H9 (cell line): ENCODE data around the gene GOLGA3. TPM values are rescaled to one million over a fixed set of nuclear protein-coding genes. Genes with fewer than 3 reads are reported as not detected.
A peak's percentile ranks its signal among the peaks of the same experiment; 100 is the strongest.

Source experiments
- DNase-seq: peaks from one replicate; pipeline ENCODE4 v3.0.0-alpha.2; 2017
- H2AFZ ChIP-seq: one replicate; pipeline ENCODE4 v1.6.1; 2013; ENCODE audit warnings: mild to moderate bottlenecking, low read length, control low read depth, moderate library complexity
- H2AK5ac ChIP-seq: 2 replicates; pipeline ENCODE4 v1.6.1; 2013; ENCODE audit warnings: low read length, control low read depth, mixed read lengths; ENCODE audit not compliant: insufficient read length
- H2BK120ac ChIP-seq: one replicate; pipeline ENCODE4 v1.6.1; 2013; ENCODE audit warnings: low read depth, mild to moderate bottlenecking, low read length, control low read depth, inconsistent platforms; ENCODE audit not compliant: poor library complexity, severe bottlenecking
- H2BK12ac ChIP-seq: 2 replicates; pipeline ENCODE4 v1.6.1; 2013; ENCODE audit warnings: low read length, control low read depth, mixed read lengths, low read depth; ENCODE audit not compliant: insufficient read length
- H2BK15ac ChIP-seq: 2 replicates; pipeline ENCODE4 v1.6.1; 2013; ENCODE audit warnings: low read depth, low read length, control low read depth
- H2BK20ac ChIP-seq: one replicate; pipeline ENCODE4 v1.6.1; 2013; ENCODE audit warnings: low read depth, mild to moderate bottlenecking, low read length, control low read depth, inconsistent platforms; ENCODE audit not compliant: poor library complexity, severe bottlenecking
- H2BK5ac ChIP-seq: 2 replicates; pipeline ENCODE4 v1.6.1; 2013; ENCODE audit warnings: low read length, control low read depth, mixed read lengths; ENCODE audit not compliant: insufficient read length
- H3K14ac ChIP-seq: 2 replicates; pipeline ENCODE4 v1.6.1; 2013; ENCODE audit warnings: low read length, control low read depth; ENCODE audit not compliant: insufficient read depth
- H3K18ac ChIP-seq: 2 replicates; pipeline ENCODE4 v1.6.1; 2013; ENCODE audit warnings: low read depth, mild to moderate bottlenecking, mixed read lengths, low read length, control low read depth; ENCODE audit not compliant: insufficient read length
- H3K23ac ChIP-seq: 2 replicates; pipeline ENCODE4 v1.6.1; 2013; ENCODE audit warnings: low read length, control low read depth, mixed read lengths, low read depth; ENCODE audit not compliant: insufficient read length
- H3K23me2 ChIP-seq: 2 replicates; pipeline ENCODE4 v1.6.1; 2013; ENCODE audit warnings: low read depth, mild to moderate bottlenecking, mixed read lengths, low read length, control low read depth; ENCODE audit not compliant: insufficient read length, poor library complexity, severe bottlenecking
- H3K27ac ChIP-seq: 2 replicates; pipeline ENCODE4 v1.5.1; 2013; ENCODE audit warnings: low read length, control low read depth, mixed read lengths, low read depth; ENCODE audit not compliant: insufficient read length
- H3K27me3 ChIP-seq: 2 replicates; pipeline ENCODE4 v1.6.1; 2013; ENCODE audit warnings: low read length, control low read depth, inconsistent platforms; ENCODE audit not compliant: insufficient read depth
- H3K4ac ChIP-seq: 2 replicates; pipeline ENCODE4 v1.6.1; 2013; ENCODE audit warnings: low read depth, mild to moderate bottlenecking, control low read depth, inconsistent platforms, low read length, moderate library complexity
- H3K4me1 ChIP-seq: 2 replicates; pipeline ENCODE4 v1.6.1; 2013; ENCODE audit warnings: low read length, control low read depth, inconsistent platforms; ENCODE audit not compliant: insufficient read depth
- H3K4me2 ChIP-seq: 2 replicates; pipeline ENCODE4 v1.6.1; 2013; ENCODE audit warnings: low read length, control low read depth, mixed read lengths; ENCODE audit not compliant: insufficient read length, insufficient read depth
- H3K56ac ChIP-seq: 2 replicates; pipeline ENCODE4 v1.6.1; 2013; ENCODE audit warnings: low read depth, mild to moderate bottlenecking, mixed read lengths, low read length, control low read depth; ENCODE audit not compliant: insufficient read length
- H3K79me1 ChIP-seq: 2 replicates; pipeline ENCODE4 v1.6.1; 2013; ENCODE audit warnings: low read depth, mild to moderate bottlenecking, moderate library complexity, low read length, control low read depth, inconsistent platforms; ENCODE audit not compliant: insufficient read depth, poor library complexity, severe bottlenecking
- H3K79me2 ChIP-seq: 2 replicates; pipeline ENCODE4 v1.6.1; 2013; ENCODE audit warnings: low read length, control low read depth, inconsistent platforms; ENCODE audit not compliant: insufficient read depth
- H3K9ac ChIP-seq: 2 replicates; pipeline ENCODE4 v1.6.1; 2013; ENCODE audit warnings: low read length, control low read depth, mixed read lengths; ENCODE audit not compliant: insufficient read length; ENCODE audit errors: extremely low read depth
- H3K9me3 ChIP-seq: one replicate; pipeline ENCODE4 v1.6.1; 2013; ENCODE audit warnings: low read depth, low read length, inconsistent platforms; ENCODE audit not compliant: control insufficient read depth
- H3T11ph ChIP-seq: one replicate; pipeline ENCODE4 v1.6.1; 2013; ENCODE audit warnings: mild to moderate bottlenecking, low read length, control low read depth, inconsistent platforms
- H4K20me1 ChIP-seq: one replicate; pipeline ENCODE4 v1.6.1; 2013; ENCODE audit not compliant: control insufficient read depth, insufficient read length, insufficient read depth
- H4K5ac ChIP-seq: 2 replicates; pipeline ENCODE4 v1.6.1; 2013; ENCODE audit warnings: low read depth, mild to moderate bottlenecking, mixed read lengths, low read length, control low read depth; ENCODE audit not compliant: insufficient read length
- H4K8ac ChIP-seq: replicated peaks from 2 replicates; pipeline ENCODE4 v1.6.1; 2013; ENCODE audit warnings: low read length, control low read depth, mixed read lengths, low read depth; ENCODE audit not compliant: insufficient read length
- H4K91ac ChIP-seq: 2 replicates; pipeline ENCODE4 v1.6.1; 2013; ENCODE audit warnings: low read depth, mild to moderate bottlenecking, moderate library complexity, mixed read lengths, low read length, control low read depth; ENCODE audit not compliant: insufficient read length
- H3K27ac Mint-ChIP-seq, 3 experiments: 2 replicates in 2 of 3; 3 replicates in 1 of 3; pipeline ENCODE4 v1.8.0; 2020 to 2021; ENCODE audit warnings: mixed read lengths in 3 of 3, mild to moderate bottlenecking in 1 of 3, moderate library complexity in 1 of 3
- H3K27me3 Mint-ChIP-seq: 2 replicates; pipeline ENCODE4 v1.8.0; 2021; ENCODE audit warnings: low read depth, mild to moderate bottlenecking, moderate library complexity, mixed read lengths
- H3K36me3 Mint-ChIP-seq, 3 experiments: 2 replicates in 2 of 3; 3 replicates in 1 of 3; pipeline ENCODE4 v1.8.0; 2020 to 2021; ENCODE audit warnings: low read depth in 3 of 3, mixed read lengths in 3 of 3; ENCODE audit not compliant: insufficient read depth in 1 of 3
- H3K4me1 Mint-ChIP-seq, 2 experiments: 2 replicates each; pipeline ENCODE4 v1.8.0; 2020; ENCODE audit warnings: mixed read lengths in 2 of 2
- H3K4me3 Mint-ChIP-seq, 2 experiments: 2 replicates in 1 of 2; 3 replicates in 1 of 2; pipeline ENCODE4 v1.8.0; 2020 to 2021; ENCODE audit warnings: mild to moderate bottlenecking in 2 of 2, mixed read lengths in 2 of 2, moderate library complexity in 1 of 2
- H3K9me3 Mint-ChIP-seq, 2 experiments: 2 replicates in 1 of 2; 3 replicates in 1 of 2; pipeline ENCODE4 v1.8.0; 2020; ENCODE audit warnings: mild to moderate bottlenecking in 2 of 2, mixed read lengths in 2 of 2, moderate library complexity in 1 of 2
- CTCF ChIP-seq: fragments of 200-600 bp; sonication (generic); conservative IDR thresholded peaks from 3 replicates; pipeline ENCODE4 v1.8.0; 2021; ENCODE audit warnings: antibody characterized with exemption, mild to moderate bottlenecking
- WGBS: extraction: QIAGEN DNeasy Blood & Tissue Kit; methylation state at CpG from one replicate; pipeline ENCODE4 v1.1.7; 2013; ENCODE audit warnings: missing lambda C conversion rate, low lambda C conversion rate, mixed read lengths; ENCODE audit not compliant: insufficient read length; ENCODE audit errors: extremely low coverage; 5-methylcytosine and 5-hydroxymethylcytosine counted together
- total RNA-seq: library from RNA; stranded (reverse); gene quantifications from 2 replicates; pipeline ENCODE4 v1.2.1, GENCODE V29; 2021

Gene GOLGA3
- total RNA-seq, 1 experiment from 2014 or later, result 40.1 TPM

- Histone ChIP-seq H3K9me3 (no peaks in the 10 kb centered on the region), H3K79me1 (peaks cover 12% of the 10 kb centered on the region), H3K79me2 (peaks cover 6% of the 10 kb centered on the region; the same call in 1 of the 2 replicates), H3K9ac (peak overlapping the region; percentile 40), H3T11ph (no peak overlapping the region), H4K8ac (no peak overlapping the region), H2AFZ (no peak overlapping the region), H4K20me1 (no peaks in the 10 kb centered on the region), H2AK5ac (no peak overlapping the region), H3K14ac (no peak overlapping the region), H4K91ac (no peak overlapping the region), H3K27me3 (no peaks in the 10 kb centered on the region), H2BK12ac (no peak overlapping the region), H2BK120ac (no peak overlapping the region), H3K4me2 (peak overlapping the region; percentile 63), H2BK15ac (no peak overlapping the region), H3K4ac (no peak overlapping the region), H3K4me1 (no peaks in the 10 kb centered on the region), H3K56ac (no peak overlapping the region), H4K5ac (no peak overlapping the region), H2BK20ac (no peak overlapping the region), H3K27ac (no peak overlapping the region), H3K23me2 (peaks cover 11% of the 10 kb centered on the region), H3K23ac (no peak overlapping the region), H3K18ac (no peak overlapping the region), H2BK5ac (no peak overlapping the region)
- Mint-ChIP-seq H3K27me3 (no peaks in the 10 kb centered on the region; the same call in 1 of the 2 replicates), H3K27ac (peak overlapping the region in 2 of 3 experiments; percentile 82 to 89; a peak in 5 of 7 replicates), H3K36me3 (peaks cover 21 to 42% (median 37%) of the 10 kb centered on the region in 3 experiments; a peak in 6 of 7 replicates), H3K4me1 (peaks cover 12 to 15% of the 10 kb centered on the region in 2 experiments), H3K9me3 (no peaks in the 10 kb centered on the region), H3K4me3 (peak overlapping the region; percentile 87 to 92)
- TF ChIP-seq CTCF, result no peak
- no CpG with 5 or more reads among the region's 59 CpGs for WGBS
- no peak for DNase-seq
These were observed 636 bp downstream of the GOLGA3 start for GRCh38 chr12:132827763-132828703.
